GM11168 (cell line): Measurements from ENCODE around the gene RNF215.

Experiments
- in situ Hi-C: fragments of 300-500 bp; cut with MboI; formaldehyde crosslinking; loops from one replicate; pipeline ENCODE4 v1.12.0; 2022; ENCODE audit warnings: low sequenced_read_pairs; ENCODE audit not compliant: unreplicated experiment

Gene RNF215

DNA sequence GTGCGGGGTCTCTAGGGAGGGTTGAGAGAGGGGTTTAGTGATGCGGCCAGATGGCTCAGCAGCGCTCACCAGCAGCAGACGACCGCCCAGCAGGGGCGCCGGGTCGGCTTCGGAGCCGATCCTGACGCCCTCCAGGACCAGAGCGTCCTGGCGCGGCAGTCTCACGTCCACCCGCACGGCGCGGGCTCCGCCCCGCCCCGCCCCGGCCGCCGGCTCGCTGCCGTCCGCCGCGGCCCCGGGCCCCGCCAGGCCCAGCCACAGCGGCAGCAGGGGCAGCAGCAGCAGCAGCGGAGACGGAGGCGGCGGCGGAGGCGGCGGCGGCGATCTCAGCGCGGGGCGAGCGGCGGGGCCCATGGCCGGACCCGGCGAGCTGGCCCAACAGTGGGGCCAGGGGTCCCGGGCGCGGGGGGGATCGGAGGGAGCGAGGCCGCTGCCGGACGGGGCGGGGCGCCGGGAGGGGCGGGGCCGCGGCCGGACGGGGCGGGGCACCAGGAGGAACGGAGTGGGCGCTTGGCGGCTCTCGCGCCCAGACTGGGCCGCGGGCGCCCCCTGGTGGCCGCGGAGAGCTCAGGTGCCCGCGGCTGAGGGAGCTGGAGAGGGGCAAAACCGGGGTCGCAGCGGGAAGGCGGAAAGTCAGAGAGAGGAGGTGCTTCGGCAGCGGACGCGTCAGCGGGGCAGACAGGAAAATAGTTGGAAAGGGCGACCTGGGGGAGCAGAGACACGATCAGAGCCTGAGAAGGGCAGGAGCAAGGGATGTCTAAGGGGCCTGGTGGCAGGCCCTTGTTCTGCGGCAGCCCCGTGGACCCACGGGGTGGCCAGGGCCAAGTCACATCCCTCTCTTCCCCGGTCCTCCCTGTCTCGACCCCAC is at the start of gene RNF215:
Gene RNF215, minus strand, starts transcription at position 452 of the 868 bp plus-strand sequence. Its CDS starts 98 bp downstream, at position 354.
- in situ Hi-C loops: loop anchor here (5.0 kb wide), 1 partner anchor 100 kb away; the partner anchor contains the start of gene CASTOR1

DNA sequence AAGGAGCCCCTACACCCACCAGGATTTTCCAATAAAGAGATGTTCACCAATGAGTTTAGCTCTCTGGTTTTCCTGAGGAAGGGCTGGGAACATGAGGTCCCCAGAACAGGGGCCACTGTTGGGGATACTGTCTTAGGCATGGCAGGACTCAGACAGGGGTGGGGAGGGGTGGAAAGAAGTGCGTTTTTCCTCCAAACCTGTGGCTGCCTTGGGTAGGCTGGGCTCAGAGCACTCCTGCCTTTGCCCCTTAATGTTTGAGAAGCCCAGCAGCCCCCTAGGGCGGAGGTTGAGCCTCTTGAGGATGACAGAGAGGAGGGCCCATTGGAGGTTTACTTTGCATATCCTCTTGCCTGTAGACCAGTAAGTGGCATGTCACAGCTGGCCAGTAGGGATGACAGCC is 49.0 kb upstream of the RNF215 start:
- in situ Hi-C loops: no loop called here

DNA sequence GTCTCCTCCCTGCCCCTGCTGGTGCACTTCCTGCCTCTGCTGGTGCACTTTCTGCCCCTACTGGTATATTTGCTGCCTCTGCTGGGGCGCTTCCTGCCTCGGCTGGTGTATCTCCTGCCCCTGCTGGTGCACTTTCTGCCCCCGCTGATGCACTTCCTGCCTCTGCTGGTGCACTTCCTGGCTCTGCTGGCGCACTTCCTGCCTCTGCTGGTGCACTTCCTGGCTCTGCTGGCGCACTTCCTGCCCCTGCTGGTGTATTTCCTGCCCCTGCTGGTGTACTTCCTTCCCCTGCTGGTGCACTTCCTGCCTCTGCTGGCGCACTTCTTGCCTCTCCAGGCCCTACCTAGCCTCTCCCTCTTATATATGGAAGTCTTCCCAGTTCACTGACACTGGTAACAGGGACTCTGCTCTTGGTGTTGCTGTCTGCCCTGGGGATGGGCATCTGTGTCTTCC is 48.5 kb upstream of the RNF215 start:
- in situ Hi-C loops: no loop called here

DNA sequence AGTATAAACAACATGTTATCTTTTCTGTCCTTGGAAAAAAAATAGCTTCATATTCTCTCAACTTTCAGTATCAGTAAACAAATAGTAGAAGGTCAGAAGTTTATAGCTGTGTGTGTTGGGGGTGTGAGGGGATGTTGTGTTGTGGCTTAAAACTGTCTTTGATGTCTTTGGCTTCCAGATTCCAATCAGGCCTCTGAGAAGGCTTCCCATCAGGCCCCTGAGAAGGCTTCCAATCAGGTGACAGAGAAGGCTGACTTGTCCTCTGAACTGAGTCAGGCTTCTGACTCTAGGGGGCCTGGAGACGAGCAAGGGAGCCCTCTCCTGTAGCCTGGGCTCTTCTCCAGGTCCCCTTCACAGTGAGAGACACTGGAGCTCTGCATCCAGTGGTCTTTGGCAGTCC is 47.6 kb upstream of the RNF215 start:
- in situ Hi-C loops: no loop called here

DNA sequence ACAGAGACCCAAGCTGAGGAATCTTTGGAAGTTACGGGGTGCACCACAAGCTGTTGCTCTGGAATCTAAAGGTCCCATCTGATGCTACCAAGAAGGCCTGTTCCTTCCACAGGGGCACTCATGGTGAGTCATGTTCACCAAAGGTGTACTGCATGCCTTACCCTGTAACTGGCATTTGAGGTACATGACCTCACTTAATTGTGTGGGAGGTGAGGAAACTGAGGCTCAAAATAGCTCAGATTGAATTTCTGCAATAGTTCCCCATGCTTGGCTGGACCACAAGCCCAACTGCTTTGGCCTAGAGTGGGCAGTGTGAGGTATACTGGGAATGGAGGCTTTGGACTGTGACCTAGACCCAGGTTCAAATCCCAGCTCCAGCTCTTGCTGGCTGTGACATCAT is 46.6 kb upstream of the RNF215 start:
- in situ Hi-C loops: no loop called here

DNA sequence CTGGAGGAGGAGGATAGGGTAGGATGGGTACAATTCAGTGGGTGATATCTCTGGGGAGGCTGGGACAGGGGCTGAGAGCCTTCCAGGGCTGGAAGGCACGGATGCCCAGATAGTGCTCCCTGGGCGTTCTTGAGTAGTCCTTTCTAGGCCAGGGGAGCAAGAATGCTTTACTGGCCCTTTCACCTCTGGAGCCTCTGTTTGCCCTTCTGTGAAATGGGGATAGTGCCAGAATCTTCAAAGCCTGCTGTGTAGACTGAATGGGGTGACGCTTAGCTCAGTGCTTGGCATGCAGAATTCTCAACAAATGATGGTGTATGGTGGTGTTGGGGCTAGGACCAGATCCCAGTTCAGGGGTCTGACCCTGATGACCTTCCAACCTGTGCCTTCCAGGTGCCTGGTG is 46.0 kb upstream of the RNF215 start:
- in situ Hi-C loops: no loop called here

DNA sequence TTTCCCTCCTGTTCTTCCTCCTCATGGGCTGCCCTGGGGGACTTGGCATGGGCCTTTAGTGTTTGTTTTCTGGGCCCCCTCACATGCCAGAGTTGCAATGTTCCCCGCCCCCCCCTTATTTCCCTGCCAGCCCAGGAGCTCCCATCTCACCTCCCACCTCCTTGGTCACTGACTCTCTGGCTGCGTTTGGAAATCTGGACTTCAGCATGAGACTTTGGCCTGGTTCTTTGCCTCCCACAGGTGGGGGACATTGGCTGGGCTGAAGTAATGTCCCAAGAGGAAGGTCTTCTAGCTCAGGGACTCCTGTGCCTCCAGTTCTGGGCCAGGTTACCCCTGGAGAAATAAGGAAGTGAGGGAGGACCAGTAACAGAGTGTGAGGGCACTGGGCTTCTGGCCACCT is 45.3 kb upstream of the RNF215 start:
- in situ Hi-C loops: no loop called here

DNA sequence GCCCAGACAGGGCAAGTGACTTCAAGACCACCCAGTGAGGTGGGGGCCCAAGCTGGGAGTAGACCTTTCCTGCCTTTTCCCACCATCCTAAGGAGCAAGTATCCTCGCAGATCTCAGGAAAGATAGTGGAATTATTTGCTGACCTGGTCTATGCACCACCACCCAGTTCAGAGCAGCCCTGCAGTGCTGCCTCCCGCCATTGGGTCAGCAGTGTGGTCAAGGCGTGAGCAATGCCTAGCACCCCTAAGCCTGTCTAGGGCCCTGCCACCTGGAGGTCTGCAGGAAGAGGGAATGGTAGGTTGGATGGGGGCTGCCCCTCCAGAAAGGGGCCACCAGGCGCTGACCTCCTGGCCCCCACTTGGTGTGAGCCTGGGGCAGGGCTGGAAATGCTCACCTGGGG is 44.9 kb upstream of the RNF215 start:
- in situ Hi-C loops: no loop called here

DNA sequence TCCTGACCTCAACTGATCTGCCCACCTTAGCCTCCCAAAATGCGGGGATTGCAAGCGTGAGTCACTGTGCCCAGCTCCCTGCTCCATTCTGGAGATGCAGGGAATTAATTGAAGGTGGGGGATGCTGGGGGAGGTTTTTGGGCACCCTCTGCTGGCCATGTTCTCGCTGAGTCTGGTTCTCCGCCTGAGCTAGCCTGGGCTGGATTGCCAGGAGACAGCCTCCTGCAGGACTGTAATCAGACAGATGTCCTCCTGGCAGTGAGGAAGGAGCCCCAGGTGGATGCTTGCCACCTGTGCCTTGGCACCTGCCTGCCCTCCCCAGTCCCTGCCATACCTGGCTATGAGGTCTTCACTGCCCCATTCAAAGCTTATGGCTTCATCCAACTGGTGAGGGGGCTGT is 43.7 kb upstream of the RNF215 start:
- in situ Hi-C loops: no loop called here

DNA sequence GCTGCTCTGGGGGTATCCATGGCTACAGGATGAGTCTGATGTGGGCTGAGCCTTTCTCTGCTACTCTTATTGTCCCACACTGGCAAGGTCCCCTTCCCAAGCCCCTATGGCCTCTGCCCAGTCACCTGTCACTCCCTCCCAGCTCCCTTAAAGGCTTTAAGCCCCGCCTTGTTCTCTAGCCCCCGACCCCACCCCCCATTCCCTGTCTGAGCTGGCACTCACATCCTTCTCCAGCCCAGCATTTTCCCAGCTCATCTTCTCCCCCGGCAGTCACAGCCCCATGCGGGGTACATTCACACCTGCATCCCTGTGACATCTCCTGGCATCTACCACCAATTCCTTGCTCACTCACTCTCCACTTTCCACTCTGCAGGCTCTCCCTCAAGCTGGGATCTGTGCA is 42.7 kb upstream of the RNF215 start:
- in situ Hi-C loops: no loop called here

DNA sequence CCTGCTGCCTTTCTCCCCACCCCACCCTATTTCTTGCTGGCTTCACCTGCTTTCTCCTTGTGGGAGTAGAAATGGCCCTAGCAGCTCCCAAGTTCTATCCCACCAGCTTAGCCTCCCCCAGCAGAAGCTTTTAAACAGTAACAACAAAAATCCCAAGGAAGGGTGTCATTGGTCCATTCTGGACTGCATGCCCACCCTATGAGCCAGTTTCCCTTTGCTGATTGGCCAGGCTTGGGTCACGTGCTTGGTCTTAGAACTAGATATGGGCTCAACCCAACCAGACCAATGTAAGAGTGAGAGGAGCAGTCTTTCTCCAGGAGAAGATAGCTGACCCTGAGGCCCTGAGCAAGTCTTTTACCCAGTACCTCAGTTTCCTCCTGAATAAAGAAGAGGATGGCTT is 40.7 kb upstream of the RNF215 start:
- in situ Hi-C loops: no loop called here

DNA sequence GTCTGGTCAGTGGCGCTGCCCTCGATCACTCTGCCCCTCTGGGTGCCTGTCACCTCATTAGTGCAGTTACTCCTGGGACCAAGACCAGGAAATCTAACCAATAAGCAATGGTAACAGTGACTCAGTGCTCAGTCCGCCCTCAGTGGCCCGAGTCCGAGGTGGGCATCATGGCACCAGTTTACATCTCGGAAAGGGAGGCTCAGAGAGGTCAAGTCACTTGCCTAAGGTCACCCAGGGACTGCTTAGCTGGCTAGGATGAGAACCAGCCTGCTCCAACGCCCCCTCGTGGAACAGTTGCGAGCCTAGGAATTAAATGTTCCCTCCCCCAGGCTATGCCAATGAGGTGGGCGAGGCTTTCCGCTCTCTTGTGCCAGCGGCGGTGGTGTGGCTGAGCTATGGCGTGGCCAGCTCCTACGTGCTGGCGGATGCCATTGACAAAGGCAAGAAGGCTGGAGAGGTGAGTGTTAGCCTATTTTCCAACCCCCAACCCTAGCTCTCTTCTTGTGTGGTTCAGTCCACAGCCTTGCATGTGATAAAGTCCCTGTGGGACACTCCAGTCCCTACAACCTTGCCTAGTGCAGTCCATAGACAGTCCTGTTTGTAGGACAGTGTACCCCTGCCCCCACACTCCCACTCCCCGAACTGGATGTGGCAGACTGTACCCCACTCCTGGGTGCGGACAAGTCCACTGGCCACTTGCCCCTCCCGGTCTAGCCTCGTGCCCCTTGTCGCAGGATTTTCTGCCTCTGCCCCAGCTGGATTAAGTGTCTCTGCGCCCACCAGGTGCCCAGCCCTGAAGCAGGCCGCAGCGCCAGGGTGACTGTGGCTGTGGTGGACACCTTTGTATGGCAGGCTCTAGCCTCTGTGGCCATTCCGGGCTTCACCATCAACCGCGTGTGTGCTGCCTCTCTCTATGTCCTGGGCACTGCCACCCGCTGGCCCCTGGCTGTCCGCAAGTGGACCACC is 39.5 kb upstream of the RNF215 start:
- in situ Hi-C loops: no loop called here

DNA sequence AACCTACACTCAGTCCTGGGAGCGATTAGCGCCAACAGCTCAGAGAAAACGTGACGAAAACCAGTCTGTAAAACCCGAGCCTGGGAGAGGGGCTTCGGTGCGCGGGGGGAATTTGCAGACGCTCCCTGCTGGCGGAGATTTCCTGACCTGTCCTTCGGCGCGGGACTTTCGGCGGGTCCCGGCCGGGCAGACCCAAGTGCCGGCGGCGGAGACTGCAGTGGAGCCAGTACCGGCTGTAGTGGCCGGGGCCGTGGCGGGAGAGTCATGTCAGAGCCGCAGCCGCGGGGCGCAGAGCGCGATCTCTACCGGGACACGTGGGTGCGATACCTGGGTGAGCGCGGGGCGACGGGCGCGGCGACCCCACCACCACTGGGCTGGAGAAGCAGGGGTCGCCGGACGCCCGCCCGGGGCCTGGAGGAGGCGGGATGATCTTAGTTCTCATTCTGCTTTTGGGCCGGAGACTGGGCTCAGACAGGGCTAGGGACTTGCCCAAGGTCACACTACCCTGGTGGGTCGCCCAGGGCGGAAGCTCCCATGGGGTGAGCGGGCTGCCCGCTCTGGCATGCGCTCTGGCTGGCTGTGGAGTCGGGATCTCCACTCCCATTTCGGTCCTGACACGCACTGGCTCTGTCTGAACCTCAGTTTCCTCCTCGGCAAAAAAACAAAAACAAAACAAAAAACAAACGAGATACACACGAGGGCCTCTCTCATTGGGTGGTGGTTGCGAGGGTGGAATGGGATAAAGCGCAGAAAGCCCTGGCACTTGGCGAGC is 38.6 kb upstream of the RNF215 start, which contains the start of gene MTFP1:
Gene MTFP1, plus strand, starts transcription at position 153 of the 772 bp plus-strand sequence. Its CDS starts 112 bp downstream, at position 265.
- in situ Hi-C loops: no loop called here

DNA sequence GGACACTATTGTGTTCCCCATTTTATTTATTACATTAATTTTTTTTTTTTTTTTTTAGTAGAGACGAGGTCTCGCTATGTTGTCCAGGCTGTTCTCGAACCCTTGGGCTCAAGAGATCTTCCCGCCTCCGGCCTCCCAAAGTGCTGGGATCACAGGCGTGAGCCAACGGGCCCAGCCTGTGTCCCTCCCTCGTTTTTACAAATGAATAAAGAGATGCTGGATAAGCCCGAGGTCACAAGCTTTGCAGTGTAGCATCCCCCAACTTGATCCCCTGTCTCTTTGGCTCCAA is 38.1 kb upstream of the RNF215 start:
- in situ Hi-C loops: no loop called here

DNA sequence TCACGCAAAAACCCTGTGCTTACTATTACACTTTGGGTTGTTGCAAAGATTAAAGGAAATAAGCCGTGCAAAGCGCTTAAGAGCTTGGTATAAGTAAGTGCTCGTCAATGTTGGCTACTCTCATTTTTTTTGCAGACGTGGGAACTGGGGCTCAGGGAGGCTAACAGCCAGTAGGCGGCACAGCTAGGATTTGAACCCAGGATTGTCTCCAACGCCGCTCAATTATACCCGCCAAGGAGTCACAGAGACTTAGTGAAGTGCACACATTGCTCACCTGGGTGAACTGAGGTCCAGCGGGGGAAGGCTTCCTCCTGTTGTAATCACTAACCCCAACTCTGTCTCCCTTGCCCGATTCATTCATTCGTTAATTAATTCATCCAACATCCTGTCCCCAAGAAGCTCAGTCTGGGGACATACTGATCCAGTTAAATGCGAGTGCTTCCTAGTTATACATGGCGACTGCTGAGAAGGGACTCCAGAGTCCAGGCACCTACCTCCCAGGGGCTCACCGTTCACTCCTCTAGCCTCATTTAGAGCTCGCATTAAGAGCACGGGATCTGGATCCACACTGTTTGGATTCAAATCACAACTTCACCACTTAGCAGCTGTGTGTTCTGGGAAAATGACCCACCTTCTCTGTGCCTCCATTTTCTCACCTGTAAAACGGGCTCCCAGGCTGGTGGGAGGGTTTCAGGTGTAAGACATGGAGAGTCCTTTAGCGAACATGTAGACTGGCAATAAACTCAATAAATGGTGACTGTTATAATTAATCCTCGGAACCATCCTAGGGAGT is 37.5 kb upstream of the RNF215 start:
- in situ Hi-C loops: no loop called here

DNA sequence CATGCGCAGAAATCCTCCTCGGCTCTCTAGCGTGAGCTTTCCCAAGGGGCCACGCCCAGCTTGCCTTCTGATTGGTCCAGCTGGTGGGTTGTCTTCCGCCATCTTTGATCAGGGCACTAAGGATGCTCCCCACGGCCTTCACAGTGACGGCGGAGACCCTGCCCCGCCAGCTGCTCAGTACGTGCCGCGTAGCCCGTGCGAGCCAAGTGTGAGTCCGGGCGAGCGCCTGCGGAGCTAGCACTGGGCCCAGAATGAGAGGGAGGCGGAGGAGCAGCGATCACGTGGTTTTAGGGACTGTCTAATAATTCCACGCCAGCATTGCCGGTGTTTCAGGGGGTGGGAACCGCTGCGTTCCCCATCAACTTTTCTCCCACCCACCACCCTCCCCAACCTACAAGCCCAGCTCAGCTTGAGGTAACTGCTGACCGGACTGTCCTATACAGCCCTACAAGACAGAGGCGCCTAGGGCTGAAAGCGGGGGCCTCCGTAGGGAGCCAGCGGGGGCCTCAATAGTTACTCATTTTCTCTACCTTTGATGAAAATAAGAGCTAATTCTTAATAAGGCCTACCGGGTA is 36.8 kb upstream of the RNF215 start:
- in situ Hi-C loops: no loop called here

DNA sequence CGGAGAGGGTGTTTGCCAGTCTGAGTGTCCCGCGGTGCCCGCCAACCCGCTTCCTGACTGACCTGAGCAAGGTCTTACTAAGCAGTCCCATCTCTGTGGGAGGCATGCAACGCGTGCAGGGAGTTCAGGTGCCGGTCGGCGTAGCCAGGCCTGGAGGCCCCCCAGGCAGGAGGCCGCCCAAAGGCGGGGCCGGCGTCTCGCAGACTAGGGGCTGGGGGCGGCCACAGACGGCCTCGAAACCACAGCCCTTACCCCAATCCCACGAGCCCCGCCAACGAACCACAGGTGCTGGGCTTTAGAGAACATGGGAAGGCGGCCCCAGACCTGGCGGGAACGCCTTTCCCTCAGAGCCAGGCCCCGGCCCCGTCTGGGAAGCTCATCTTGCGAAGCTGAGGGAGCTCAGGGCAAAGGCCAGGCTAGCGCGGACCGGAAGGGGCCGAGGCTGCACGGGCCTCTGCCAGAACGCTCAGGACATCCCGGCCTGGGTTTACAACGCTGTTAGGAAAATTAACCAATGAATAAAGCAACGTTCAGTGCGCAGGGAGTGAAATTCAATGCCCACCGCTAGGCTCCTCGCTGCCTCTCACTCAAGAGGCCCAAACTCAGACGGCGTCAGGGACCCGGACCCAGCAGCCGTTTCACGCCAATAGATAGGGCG is 36.2 kb upstream of the RNF215 start:
- in situ Hi-C loops: no loop called here

DNA sequence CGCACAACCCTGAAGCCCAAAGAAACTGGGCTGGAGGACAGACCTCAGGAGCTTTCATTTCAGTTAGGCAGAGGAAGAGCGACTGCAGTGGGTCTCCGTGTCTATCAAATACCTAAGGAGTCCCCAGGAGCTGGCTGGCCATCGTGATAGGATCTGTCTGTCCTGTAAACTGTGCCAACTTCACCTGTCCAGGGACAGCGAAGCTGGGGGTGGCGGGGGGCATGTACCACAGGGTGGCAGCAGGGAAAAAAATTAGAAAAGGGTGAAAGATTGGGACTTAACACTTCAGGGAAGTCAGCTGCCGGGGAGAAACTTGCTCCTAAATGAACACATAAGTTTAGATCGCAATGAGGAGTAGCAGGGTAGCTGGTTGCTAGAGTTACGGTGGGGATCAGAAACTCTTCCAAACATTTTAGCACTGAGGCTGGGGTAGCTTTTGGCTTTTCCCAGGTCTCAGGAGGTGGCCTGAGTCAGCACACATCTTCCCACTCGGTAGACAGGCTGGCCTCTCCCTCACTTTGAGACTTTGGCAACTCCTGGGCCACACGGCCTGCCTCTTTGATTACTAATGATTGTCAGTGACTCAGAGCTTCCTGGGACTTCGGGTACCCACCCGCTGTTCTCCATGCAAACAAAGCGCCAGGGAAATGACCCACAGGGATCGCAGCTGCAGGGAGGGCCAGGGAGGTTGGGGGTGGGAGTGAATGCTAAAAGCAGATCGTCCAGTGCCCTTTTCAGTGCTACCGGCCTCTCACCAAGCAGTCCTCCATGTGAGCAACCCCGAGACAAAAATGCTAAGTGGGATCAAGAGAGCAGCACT is 35.5 kb upstream of the RNF215 start:
- in situ Hi-C loops: no loop called here
